B cell (primary cell): ENCODE results near the gene STK17B.
"Not testable (repeated sequence)": the region's sequence is repeated elsewhere in the genome, so short reads cannot be mapped to it uniquely, and the experiment has no call there.

Experiments used
- EZH2 ChIP-seq: IDR thresholded peaks from 2 replicates; pipeline ENCODE4 v1.6.1; 2012; ENCODE audit warnings: borderline replicate concordance, low read depth, mild to moderate bottlenecking, moderate library complexity, low read length; ENCODE audit not compliant: insufficient read depth, poor library complexity, severe bottlenecking
- TF ChIP-seq, protein P1 (sequence below): fragments of 200-600 bp; IDR thresholded peaks from one replicate; pipeline ENCODE4 v1.8.0; 2022; ENCODE audit warnings: antibody characterized with exemption, mild to moderate bottlenecking

DNA sequence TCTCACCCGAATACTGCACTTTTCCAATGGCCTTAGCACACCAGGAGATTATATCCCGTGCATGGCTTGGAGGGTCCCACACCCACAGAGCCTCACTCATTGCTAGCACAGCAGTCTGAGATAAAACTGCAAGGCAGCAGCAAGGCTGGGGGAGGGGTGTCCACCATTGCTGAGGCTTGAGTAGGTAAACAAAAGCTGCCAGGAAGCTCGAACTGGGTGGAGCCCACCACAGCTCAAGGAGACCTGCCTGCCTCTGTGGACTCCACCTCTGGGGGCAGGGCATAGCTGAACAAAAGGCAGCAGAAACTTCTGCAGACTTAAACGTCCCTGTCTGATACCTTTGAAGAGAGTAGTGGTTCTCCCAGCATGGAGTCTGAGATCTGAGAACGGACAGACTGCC lies 81.9 kb downstream of the STK17B start:
- TF ChIP-seq, protein P1, sequence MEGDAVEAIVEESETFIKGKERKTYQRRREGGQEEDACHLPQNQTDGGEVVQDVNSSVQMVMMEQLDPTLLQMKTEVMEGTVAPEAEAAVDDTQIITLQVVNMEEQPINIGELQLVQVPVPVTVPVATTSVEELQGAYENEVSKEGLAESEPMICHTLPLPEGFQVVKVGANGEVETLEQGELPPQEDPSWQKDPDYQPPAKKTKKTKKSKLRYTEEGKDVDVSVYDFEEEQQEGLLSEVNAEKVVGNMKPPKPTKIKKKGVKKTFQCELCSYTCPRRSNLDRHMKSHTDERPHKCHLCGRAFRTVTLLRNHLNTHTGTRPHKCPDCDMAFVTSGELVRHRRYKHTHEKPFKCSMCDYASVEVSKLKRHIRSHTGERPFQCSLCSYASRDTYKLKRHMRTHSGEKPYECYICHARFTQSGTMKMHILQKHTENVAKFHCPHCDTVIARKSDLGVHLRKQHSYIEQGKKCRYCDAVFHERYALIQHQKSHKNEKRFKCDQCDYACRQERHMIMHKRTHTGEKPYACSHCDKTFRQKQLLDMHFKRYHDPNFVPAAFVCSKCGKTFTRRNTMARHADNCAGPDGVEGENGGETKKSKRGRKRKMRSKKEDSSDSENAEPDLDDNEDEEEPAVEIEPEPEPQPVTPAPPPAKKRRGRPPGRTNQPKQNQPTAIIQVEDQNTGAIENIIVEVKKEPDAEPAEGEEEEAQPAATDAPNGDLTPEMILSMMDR = not testable (repeated sequence)
- TF ChIP-seq EZH2 = not testable (repeated sequence)
